ENCODE data around the gene LATS2.

DNA sequence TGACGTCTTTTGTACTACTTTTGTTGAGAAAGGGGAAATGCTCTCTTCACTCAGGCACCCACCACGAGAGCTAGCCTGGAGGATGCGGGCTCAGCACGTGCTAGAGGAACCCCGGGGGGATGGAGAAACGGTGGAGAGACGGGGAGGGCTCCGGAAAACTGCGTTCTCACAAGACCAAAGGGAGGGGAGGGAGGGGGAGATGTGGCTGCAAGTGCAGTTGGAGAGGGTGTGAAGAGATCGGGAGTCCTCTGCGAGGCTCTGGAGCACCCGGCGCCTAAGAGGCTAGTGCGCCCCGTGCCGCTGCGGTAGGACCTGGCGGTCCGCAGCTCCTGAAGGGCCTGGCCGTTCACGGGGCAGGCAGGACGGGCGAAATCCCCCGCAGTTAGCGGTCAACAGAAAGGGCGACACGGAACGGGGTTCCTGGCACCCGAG is 115.4 kb downstream of the LATS2 start:
- TF ChIP-seq POLR2A (IDR thresholded peaks at IDR 0.05) = no peak
- TF ChIP-seq, protein P1, sequence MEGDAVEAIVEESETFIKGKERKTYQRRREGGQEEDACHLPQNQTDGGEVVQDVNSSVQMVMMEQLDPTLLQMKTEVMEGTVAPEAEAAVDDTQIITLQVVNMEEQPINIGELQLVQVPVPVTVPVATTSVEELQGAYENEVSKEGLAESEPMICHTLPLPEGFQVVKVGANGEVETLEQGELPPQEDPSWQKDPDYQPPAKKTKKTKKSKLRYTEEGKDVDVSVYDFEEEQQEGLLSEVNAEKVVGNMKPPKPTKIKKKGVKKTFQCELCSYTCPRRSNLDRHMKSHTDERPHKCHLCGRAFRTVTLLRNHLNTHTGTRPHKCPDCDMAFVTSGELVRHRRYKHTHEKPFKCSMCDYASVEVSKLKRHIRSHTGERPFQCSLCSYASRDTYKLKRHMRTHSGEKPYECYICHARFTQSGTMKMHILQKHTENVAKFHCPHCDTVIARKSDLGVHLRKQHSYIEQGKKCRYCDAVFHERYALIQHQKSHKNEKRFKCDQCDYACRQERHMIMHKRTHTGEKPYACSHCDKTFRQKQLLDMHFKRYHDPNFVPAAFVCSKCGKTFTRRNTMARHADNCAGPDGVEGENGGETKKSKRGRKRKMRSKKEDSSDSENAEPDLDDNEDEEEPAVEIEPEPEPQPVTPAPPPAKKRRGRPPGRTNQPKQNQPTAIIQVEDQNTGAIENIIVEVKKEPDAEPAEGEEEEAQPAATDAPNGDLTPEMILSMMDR (IDR thresholded peaks at IDR 0.05) = no peak

Data from uterus (tissue), 2 donors.